ENCODE results near the gene DCST2.

DCST2 gene

GRCh38 chr1:155069551-155070157 is 36.1 kb upstream of the DCST2 start:
- no peak for DNase-seq (ENCODE audit: low read depth)

- no peak for DNase-seq (ENCODE audit: low read depth)
Measured at GRCh38 chr1:155068599-155068998, 35.0 kb upstream of the DCST2 start.

DNA sequence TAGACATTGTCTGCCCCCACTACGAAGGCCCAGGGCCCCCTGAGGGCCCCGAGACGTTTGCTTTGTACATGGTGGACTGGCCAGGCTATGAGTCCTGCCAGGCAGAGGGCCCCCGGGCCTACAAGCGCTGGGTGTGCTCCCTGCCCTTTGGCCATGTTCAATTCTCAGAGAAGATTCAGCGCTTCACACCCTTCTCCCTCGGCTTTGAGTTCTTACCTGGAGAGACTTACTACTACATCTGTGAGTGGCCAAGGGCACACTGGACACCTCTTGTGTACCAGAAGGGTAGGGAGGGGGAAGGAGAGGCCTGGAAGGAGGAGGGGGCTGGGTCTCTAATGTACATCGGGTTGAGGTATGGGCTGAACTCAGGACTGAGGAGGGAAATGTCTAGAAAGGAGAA is 33.2 kb upstream of the DCST2 start:
- no peak for DNase-seq (ENCODE audit: low read depth)

DNA sequence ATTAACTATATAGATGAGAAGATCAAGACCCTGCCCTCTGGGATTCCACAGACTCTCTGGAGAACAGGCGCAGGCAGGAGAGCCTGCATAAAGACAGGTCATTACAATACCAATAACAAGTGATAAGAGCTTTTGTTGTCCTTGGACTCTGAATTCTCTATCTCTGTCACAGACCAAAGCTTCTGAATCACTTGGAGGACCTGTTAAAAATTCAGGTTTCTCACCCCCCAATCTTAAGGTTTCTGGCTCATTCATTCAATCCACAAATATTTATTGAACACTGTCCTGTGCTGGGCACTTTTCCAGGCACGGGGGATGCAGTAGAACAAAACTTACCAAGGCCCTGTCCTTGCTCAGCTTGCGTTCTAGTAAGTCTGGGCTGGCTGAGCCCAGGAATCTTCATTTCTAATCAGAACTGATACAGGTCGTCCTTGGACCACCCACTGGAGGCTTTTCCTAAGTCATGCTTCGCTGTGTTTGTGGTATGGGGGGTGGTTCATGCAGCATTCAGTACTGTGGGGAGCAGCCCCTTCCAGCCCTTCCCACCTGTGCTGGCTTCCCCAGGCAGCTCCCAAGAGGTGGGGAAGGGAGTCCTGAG is 31.4 kb upstream of the DCST2 start:
- DNase-seq (ENCODE audit: low read depth) = no peak

GRCh38 chr1:155064111-155064831 is 30.7 kb upstream of the DCST2 start:
- DNase-seq (ENCODE audit: low read depth) = no peak

GRCh38 chr1:155063550-155064110 is 30.0 kb upstream of the DCST2 start, which contains the start of gene EFNA4:
Gene EFNA4 (plus strand): TSS chr1:155063740. CDS start chr1:155063824, 84 bp downstream.
- peak; percentile 77 for DNase-seq (ENCODE audit: low read depth)

DNA sequence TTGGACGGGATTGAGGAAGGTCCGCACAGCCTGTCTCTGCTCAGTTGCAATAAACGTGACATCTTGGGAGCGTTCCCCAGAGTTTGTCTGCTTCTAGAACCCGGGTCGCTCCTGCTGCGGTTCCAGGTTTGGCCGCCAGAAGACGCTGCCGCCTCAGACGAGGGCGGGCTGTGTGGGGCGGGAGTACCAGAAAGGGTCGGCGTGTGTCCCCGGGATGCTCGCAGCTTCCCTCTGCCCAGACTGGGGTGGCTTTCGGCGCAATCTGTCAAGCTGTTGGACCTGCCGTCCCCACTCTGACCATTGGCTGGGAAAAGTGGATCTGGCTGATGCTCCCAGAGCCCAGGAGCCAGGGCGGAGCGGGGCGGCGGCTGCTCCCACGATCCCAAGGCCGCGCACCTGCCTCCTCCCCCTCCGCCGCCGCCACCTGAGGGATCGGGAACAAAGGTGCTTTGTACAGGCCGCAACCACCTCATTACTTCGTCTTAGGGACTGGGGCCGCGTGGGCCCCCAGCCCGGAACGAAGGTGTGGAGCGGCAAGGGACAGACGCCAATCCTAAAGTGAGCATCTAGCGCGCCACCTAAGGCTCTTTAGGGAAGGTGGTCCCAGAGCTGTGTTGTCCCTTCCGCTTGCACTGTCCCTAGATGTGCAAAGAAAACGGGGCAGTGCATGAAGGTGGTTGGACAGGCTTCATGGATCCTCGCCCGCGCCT is 29.3 kb upstream of the DCST2 start:
- DNase-seq (ENCODE audit: low read depth) = peak; percentile 62

DNA sequence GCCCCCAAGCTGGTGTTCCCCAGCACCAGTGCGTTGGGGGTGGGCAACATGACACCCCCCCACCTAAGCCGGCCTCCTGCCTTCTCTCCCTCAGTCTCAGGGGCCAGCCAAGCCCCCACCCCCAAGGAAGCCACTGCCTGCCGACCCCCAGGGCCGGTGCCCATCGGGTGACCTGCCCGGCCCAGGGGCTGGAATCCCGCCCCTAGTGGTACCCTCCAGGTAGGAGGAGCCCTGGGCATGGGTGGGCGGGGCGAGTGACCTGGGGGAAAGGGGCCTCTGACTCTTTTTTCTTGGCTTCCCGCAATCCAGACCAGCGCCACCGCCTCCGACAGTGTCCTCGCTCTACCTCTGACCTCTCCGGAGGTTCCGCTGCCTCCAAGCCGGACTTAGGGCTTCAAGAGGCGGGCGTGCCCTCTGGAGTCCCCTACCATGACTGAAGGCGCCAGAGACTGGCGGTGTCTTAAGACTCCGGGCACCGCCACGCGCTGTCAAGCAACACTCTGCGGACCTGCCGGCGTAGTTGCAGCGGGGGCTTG is 28.6 kb upstream of the DCST2 start:
- no peak for DNase-seq (ENCODE audit: low read depth)

- peak; percentile 93 for DNase-seq (ENCODE audit: low read depth)
Measured at GRCh38 chr1:155061381-155062150, 28.0 kb upstream of the DCST2 start.

GRCh38 chr1:155060736-155061135 is 27.2 kb upstream of the DCST2 start:
- DNase-seq (ENCODE audit: low read depth) = no peak

DNA sequence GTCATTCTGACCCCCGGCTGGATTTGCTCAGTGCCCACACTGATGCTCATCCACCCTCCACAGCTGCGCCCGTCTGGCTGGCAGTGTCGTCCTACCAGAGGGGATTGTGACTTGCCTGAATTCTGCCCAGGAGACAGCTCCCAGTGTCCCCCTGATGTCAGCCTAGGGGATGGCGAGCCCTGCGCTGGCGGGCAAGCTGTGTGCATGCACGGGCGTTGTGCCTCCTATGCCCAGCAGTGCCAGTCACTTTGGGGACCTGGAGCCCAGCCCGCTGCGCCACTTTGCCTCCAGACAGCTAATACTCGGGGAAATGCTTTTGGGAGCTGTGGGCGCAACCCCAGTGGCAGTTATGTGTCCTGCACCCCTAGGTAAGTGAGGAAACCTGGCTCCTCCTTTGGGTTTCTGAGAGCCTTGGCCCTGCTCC is 24.2 kb upstream of the DCST2 start:
- no peak for DNase-seq (ENCODE audit: low read depth)

DNA sequence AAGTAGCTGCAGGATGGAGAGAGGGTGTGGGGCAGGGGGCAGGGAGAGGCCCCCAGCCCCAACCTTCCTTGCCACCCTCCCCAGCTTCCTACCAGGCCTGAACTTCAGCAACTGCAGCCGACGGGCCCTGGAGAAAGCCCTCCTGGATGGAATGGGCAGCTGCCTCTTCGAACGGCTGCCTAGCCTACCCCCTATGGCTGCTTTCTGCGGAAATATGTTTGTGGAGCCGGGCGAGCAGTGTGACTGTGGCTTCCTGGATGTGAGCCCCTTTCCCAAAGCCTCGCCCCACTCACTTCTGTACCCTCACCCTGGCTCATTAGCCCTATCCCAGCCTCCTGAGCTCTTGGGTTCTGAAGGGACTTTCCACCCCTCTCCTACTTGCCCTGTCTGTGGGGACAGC is 23.5 kb upstream of the DCST2 start:
- DNase-seq (ENCODE audit: low read depth) = no peak

DNA sequence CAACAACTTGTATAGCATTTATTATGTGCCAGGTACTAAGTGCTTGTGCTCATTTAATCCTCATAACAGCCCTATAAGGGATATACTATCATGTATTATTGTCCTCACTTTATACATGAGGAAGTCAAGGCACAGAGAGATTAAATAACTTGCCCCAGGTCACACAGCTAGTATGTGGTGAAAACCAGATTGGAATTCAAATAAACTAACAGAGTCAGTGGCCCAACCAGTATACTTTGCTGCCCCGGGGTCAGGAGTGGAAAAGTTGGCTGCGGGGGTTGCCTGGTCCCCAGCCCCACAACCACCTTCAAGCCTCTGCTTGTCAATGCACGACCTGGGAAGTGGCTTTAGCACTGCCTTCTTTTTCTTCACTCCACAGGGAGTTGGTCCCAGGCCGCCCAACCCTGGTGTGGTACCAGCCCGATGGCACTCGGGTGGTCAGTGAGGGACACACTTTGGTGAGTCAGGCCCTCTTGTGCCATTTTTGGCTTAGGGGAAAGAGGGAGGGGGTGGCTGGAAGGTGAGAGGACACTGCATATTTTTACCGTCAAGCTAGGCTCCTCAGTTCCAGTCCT is 20.0 kb upstream of the DCST2 start:
- DNase-seq (ENCODE audit: low read depth) = no peak

GRCh38 chr1:155052439-155053395 is 19.1 kb upstream of the DCST2 start:
- DNase-seq (ENCODE audit: low read depth) = no peak

GRCh38 chr1:155051777-155052398 is 18.3 kb upstream of the DCST2 start:
- peak; percentile 12 for DNase-seq (ENCODE audit: low read depth)

- no peak for DNase-seq (ENCODE audit: low read depth)
Measured at GRCh38 chr1:155051342-155051776, 17.8 kb upstream of the DCST2 start.

GRCh38 chr1:155050560-155051341 is 17.2 kb upstream of the DCST2 start, which contains the start of gene ADAM15:
Gene ADAM15 (plus strand): TSS chr1:155051316. CDS start chr1:155051387, 71 bp downstream.
- peak; percentile 73 for DNase-seq (ENCODE audit: low read depth)
